ENCODE measurements around the gene EPDR1.

EPDR1 gene

DNA sequence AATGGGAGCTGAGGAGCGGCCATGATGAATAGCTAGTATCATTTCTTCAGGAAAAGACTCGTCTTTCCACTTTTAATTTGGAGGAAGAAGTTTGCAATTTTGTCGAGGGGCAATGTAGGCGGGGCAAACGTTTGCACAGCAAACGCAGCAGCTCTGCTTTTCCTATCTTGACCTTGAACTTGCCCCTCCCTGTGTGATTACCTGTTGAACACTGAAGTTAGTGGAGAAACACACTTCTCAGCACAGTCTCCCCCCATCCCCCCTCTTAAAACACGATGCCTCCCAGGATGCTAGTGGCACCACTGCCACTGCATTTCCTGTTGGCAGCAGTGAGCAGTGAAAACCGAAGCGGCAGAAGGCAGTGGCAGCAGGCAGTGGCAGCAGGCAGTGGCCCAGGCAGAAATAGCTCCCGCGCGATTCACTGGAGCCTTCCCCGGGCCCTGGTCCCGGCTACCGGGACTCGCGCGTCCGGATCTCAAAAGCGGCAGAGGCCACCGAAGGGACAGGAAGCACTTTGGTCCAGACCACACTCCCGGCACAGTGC, at the start of gene EPDR1:
EPDR1 (plus strand) TSS at position 336 of the 544 bp plus-strand sequence. CDS start 300 bp downstream, outside the sequence.
- no peak for DNase-seq (ENCODE audit: low read depth in 2 of 2)

DNA sequence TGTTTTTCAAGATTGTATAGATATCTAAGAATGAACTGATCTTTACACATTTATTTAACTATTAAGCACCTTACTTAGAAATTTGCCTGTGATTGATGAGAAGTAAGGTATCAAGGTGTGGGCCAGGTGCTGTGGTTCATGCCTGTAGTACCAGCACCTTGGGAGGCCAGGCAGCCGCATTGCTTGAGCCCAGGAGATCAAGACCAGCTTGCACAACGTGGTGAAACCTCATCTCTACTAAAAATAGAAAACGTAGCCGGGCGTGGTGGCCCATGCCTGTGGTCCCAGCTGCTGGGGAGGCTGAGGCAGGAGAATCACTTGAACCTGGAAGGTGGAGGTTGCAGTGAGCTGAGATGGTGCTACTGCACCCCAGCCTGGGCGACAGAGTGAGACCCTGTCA, 38.4 kb upstream of the EPDR1 start:
- DNase-seq (ENCODE audit: low read depth in 2 of 2): no peak

DNA sequence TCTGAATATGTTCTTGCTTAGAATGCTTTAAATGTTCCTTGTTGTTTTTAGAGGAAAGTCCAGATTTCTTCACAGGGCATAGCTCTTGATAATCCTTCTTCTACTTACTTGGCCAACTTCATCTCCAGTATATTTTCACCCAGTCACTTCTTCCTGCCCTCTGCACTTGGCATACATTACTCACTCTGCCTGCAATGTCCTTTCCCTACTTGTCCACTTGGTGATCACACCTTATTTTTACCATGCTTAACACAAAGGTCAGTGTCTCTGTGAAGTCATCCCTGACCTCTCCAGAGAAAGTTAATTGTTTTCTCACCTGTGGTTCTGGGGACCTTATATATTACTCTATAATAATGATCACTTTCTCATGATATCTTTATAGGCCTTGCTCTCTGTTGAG, 27.1 kb upstream of the EPDR1 start:
- no peak for DNase-seq (ENCODE audit: low read depth in 2 of 2)

DNA sequence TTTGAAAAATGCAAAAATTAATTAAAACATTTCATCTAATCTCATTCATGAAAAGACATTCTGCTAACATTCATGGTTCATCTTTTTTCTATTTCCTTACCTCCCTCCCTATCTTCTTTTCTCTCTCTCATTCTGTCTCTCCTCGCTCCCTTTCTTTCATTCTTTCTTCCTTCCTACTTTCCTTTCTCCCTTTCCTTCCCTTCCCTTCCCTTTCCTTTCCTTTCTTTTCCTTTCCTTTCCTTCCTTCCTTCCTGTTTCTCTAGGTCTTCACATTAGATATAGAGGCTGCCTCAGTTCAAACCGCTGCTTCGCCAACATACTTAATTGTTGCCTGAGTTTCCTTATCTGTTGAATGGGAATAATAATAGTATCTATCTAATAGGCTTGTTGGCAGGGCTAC, 25.8 kb upstream of the EPDR1 start:
- no peak for DNase-seq (ENCODE audit: low read depth in 2 of 2)

DNA sequence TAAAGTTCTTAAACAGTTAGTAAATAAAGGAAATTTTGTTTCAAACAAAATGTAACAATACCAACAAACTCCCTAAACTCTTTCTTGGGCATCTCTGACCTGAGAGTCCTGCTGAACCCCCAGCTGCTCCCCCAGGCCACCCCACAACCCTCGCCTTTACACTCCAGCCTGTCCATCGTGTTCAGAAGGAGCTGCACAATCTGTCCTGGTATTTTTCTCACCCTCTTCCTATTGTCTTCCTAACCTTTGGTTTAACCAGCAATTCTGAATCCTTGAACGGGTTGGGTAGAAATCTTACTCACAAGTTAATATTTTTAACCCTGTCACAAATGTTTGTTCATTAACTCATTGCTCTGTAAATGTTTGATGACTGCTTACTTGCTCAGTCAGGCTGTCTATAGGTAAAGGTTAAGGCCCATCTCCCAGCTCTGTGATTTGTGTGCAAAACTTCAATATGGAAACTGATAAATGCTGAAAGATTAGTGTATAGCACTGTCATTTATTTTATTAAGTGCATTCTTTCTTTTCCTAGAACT, 20.7 kb upstream of the EPDR1 start:
- no peak for DNase-seq (ENCODE audit: low read depth in 2 of 2)

DNA sequence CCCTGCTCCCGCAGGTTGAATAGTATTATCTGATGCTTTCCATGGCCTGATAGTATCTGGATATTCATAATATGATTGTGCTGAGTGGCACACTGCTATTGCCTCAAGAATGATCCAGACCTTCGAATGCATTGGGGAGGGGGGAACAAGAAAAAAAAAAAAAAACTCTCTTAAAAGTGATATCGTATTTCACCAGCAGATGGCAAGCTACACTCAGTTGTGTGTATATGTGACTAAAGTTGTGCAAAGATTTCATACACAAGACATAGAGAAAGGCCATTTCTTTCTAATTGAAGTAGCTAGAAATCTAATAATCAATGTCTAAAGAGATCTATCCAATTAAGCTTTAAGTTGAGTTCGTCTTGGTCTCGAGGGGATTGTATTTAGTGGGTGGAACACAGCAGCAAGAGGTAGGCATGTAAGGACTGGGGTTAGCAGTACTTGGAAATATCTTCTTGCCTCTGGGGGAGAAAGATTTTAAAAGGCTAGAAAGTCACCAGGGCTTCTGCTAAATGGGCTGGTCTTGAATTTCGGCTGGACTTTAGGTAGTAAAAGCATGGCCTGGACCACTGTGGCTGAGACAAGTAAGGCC, 19.1 kb upstream of the EPDR1 start:
- no peak for DNase-seq (ENCODE audit: low read depth in 2 of 2)

DNA sequence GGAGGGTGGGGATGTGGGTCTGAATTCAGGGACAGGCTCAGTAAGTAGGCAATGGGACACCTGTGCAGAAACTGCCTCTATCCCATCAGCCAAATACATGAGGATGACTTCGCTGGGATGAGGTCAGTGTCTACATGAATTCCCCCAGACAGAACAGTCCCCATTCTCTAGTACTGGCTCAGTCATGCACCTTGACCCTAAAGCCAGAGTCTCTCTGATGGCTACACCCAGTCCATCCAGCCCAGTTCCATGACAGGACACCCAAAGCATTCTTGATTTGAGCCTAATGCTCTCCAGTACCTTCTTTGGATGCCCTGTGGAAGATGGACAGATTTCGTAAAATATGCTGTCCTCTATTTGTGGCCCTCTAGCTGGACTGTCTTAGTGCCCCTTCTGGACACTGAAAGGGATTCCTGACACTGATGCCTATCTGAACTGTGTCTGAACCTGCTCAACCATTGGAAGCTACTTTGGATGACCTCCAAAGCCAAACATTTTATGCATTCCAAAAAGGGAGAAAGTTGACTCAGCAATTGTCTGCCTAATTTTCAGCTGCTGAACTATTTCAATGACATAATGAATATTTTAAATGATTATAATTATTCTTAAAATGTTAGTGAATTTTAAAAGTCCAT, 18.4 kb upstream of the EPDR1 start:
- no peak for DNase-seq (ENCODE audit: low read depth in 2 of 2)

DNA sequence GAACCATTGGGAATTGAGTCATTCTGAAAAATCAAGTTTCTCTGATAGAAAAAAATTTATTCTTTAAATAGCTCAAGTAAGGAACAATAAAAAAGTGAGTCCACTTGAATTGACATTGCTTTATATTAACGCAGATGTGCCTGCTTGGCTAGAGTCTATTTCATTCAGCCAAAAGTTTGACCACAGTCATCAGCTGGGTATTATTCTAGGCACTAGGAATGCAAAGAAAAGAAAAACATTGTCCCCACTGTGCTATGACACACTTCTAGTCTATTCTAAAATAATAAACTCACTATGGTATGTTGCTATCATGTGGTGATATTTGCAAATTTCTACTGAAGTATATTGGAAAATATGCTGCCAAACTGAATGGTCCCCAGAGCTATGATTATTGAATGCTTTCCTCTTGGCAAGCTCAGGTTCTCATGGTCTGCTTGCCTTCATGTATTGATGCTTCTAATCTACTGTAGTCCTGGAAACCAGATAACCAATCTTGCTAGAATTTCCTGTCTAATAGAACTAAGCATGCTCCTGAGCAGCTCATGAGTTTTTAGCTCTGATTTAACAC, 12.1 kb upstream of the EPDR1 start:
- DNase-seq (ENCODE audit: low read depth in 2 of 2): no peak

DNA sequence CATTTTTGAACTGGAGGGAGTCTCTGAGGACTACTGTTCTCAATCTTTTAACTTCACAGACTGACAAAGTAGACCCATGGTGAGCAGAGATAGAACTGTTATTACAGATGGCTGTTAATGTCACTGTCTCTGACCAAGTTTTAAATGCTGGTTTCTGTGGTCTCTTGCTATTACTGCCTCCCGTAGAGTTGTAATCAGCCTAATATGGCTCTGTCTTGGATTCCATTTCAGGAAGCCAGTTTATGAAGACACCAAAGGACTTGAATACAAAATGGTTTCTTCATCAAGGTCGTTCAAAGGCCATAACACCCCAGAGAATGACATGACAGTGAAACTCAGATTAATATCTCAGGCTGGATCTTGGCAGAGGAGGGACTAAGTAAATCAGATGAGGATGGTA, 7.7 kb upstream of the EPDR1 start:
- DNase-seq (ENCODE audit: low read depth in 2 of 2): no peak

DNA sequence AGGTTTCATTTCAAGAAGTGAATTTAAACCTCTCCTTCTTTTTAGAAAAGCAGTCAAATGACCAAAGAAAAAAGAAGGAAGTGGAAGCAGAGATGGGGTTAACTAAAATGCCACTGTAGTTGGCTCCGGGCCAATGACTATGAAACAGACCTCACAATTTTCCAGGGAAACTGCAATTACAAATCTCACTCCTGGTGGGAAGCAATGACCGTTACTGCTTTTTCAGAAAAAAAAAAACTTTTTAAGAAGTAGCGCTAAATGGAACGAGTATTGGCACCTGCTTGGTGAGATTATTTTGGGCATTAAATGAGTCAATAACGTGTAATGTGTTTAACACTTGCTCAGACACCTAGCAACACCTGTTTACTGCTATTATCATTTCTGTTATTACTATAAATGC, 5.0 kb upstream of the EPDR1 start:
- DNase-seq (ENCODE audit: low read depth in 2 of 2): no peak

DNA sequence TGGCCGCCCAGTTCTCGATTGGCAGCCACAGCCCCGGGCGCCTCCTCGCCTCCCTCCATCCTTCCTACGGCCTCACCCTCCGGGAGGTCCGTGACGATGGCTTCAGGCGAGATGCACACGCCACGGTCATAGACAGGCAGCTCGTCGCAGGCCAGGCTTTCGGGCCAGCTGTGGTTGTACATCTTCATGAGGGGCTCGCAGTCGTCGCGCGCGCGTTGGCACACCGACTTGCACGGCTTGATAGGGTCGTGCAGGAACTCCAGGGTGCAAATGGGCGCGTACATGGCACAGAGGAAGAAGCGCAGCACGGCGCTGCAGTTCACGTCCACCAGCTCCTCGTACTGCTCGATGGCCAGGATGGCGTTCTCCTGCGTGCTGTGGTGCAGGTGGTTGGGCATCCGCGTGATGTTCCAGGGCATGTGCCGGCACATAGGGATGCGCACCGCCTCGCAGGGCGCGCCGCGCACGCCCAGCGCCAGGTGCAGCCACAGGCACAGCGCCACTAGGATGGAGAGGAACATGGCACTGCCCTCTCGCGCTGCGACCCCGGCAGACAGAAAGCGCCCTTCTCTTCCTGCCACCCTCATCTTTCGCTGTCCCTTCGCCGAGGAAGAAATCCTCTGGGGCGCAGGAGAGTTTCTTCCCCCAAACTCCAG, 4.3 kb upstream of the EPDR1 start:
- DNase-seq (ENCODE audit: low read depth in 2 of 2): no peak

DNA sequence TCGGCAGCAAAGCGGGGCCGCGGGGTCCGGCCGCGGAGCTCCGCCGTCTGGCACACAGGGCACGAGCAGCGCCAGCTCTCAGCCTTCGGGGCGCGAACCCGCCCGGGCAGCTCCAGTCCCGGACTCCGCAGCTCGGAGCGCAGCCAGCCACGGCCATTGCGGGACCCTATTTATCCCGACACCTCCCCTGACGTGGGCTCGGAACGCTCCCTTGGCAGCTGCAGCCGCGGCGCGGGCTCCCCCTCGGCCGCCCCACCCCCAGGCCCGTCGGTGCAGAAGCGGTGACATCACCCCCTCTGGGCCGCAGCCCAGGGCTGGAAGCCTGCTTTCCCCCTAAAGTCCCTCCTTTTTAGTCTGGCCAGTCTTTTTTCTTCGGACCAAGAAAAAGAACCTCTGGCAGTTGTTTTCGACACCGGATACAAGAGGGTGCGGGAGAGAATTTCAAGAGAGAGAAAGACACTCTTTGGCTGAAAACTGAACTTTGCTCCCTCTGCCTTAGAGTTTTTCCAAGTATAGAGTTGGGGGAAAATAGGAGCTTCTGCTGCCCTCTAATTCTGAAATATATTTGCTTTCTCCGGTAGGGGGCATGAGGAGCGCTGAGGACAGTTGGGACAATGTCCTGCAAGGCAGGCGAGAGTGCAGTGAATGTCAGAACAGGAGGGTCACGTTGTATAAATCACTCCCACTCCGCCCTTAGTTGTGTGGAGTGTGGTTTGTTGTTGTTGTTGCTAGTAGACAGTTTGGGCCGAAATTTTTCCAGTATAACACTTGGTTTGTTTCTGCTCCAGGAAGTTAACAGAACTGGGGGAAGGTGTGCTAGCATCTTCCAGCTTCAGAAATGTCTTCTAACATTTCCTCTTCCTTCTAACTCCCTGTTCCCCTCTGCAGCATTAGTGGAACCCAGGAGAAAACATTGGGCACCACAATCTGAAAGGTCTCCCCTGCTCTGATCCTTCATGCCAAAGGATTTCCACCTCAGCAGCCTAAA, 3.5 kb upstream of the EPDR1 start, which contains the start of gene SFRP4:
SFRP4 (minus strand) TSS at position 145 of the 988 bp plus-strand sequence. CDS start 280 bp downstream, outside the sequence.
- DNase-seq (ENCODE audit: low read depth in 2 of 2): no peak

DNA sequence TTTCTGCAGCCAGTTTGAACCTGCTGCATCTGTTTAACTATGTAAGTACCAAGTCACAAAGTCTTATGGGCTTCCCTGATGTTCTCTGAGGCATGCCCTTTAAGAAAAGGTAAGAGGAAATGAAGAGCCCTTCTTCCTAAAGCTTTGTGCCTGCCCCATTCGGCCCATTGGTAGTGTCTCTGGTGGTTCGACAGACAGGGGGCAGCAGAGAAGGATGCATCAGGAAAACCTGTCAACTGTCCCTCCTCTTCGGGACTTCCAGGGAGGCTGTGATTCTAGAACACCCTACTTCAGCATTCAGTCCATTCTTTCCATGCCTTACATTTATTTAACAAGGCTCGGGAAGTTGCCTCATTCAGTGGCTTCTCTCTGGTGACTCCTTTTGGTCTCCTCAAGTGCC, 1.9 kb upstream of the EPDR1 start:
- DNase-seq (ENCODE audit: low read depth in 2 of 2): no peak

DNA sequence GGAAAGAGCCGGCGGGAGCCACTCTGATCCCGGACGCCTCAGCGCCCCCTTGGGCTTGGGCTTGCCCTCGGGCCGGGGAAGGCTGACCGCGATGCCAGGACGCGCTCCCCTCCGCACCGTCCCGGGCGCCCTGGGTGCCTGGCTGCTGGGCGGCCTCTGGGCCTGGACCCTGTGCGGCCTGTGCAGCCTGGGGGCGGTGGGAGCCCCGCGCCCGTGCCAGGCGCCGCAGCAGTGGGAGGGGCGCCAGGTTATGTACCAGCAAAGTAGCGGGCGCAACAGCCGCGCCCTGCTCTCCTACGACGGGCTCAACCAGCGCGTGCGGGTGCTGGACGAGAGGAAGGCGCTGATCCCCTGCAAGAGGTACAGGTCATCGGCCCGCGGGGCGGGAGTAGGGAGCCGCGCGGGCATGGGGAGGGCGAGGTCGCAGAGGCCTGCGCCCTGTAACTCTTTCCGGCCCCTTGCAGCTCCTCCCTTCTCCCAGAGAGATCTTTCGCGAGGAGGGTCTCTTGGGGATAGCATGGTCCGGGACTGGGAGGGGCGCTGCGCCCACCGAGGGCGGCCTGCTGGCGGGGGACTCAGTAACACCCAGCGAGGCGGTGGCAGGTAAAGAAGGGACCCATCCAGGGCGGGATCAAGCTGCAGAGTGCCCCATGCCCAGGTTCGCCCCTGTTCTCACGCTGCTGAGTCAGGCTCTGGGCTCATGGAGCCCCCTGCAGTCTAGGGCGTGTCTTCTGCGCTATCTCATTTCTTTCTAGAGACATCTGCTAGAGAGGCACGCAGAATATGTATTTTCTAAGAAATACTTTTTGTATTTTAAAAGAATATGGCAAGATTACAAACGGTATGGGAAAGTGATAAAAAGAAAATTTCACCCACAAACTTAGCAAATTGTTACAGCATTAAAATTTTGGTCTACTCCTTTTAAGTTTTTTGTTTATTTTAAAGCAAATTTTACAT, 687 bp downstream of the EPDR1 start:
- no peak for DNase-seq (ENCODE audit: low read depth in 2 of 2)

DNA sequence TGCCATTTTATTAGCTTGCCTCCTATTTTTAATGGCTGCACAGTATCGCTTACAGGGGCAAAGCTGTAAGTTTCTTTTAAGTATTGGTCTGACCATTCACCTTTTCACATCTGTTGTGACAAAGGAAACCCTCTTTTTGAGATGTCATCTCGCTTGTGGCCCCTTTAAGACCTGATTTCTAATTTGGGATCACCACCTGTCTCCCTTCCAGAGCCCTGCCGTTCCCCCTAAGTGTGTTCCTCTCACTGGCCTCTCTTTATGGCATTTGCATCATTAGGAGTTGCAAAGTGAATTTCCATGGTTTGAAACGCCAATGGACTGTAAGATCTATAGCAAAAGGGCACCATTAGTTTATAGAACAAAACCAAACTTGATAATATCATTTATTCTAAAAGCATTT, 1.4 kb downstream of the EPDR1 start:
- no peak for DNase-seq (ENCODE audit: low read depth in 2 of 2)

DNA sequence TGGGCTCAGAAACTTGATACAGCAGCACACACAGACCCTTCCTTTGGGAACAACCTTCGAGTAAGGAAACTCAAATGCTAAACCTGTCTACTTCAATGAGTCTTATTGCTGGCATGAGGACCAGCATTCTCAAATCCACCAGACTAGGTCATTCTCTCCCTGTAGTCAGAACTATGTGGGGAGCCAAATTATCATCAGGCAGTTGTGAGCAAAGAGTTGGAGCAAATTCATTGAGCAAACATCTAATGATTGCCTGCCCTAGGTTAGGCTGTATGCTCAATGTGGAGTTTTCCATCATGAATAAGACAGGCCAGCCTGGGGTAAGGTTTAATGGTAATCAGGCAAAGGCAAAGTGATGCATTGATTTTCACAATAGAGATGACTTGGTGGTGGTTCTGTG, 3.6 kb downstream of the EPDR1 start:
- no peak for DNase-seq (ENCODE audit: low read depth in 2 of 2)

DNA sequence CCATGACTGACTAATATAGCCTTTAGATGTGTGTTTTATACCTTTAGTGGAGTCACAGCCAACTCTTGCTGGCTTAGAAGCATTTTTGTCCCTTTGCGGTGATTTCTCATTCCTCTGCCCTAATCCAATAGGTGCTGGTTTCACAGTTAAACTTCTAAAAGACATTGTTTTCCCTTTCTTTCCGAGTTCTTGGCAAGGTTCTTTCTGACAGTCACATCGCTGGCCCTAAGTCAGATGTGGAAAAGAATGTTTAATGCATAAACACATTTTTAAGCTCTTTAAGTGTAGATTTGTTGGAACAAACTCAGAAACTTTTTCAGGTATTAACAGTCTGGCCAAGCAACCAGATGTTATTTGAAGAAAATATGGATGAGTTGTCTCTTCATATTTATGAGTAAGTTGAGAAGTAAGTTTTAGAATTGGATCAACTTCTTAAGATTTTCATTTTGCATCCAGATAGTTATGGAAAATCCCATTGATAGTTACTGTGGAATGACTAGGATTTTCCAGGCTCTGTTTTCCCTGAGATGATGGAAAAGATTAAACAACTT, 4.1 kb downstream of the EPDR1 start:
- DNase-seq (ENCODE audit: low read depth in 2 of 2): no peak

DNA sequence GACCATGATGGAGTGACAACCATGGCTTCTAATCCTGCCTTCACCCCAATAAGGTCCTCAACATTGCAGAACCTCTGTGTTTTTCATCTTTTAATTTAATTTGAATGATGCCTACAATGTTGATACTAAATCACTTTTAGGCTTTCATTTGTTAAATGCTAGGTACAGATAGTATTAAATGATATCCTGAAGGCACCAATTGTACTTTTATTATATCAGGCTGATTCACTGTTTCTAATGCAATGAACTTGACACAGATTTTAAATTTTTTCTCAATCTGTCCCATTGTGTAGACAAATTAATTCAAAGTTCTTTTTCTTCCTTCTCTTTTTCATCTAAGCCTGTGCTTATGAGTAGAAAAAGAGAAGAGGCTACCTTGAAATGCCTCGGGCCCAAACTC, 5.2 kb downstream of the EPDR1 start:
- no peak for DNase-seq (ENCODE audit: low read depth in 2 of 2)

DNA sequence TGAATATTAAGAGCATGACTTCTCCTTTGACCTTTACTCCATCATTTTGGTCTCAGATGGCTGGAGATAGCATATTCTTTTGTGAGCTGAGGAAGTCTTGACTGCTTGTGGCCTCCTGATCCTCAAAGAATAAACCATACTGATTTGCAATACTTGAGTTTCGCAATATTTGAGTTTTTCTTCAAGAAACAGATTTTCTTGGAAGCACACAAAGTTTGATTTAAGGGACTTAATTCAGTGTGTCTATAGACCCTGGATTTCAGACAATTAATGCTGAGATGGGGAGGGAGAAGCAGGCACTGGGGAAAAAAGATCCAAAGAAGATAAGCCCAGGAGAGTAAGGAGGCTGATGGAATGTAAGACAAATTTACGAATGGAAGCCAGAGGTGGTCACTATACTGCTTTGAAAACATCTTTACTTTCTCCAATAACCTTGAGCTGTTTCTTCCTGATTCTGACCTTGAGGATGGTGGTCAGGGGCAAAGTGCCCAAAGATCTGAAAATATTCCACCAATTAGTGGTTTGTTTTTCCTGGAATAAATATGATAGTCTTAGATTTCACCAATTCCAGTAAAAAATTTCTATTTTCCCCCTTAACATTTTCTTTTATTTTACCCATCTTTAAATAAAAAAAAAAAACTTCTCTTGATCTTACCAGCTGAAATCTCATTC, 7.5 kb downstream of the EPDR1 start:
- DNase-seq (ENCODE audit: low read depth in 2 of 2): no peak
